GM19395 (cell line): ENCODE data around the gene ATP8A2.

Experiments used
- ATAC-seq: cut with Tn5 transposase; IDR thresholded peaks from one replicate; pipeline ENCODE4 v1.9.1; 2021; ENCODE audit warnings: mild to moderate bottlenecking, moderate library complexity; ENCODE audit not compliant: unreplicated experiment

Gene ATP8A2

DNA sequence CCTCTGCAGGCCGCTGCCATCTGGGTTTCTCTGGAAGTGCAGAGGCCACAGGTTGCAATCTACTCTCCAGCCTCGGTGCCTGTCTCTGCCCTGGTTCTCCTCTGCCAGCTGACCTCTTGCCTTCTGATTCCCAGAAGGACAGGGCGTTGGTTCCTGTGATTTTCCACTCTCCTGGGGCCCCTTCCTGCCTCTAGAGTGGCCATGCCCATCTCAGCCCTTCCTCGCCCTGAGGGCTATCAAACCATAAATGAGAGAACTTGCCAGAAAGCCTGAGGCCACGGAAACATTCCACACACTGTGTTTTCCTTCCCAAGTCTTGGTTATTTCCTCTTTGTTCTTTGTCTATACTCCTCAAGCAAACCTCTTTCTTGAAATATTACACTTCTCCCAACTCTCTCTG, 533.8 kb downstream of the ATP8A2 start:
- ATAC-seq, result no peak

GRCh38 chr13:25906191-25906661, 534.5 kb downstream of the ATP8A2 start:
- ATAC-seq, result no peak

GRCh38 chr13:25908366-25908765, 536.6 kb downstream of the ATP8A2 start:
- ATAC-seq, result no peak

- ATAC-seq, result no peak
Observed at GRCh38 chr13:25910243-25910642, 538.5 kb downstream of the ATP8A2 start.

- no peak for ATAC-seq
Observed at GRCh38 chr13:25910991-25911419, 539.2 kb downstream of the ATP8A2 start.

- ATAC-seq, result no peak
Observed at GRCh38 chr13:25912961-25913360, 541.2 kb downstream of the ATP8A2 start.

GRCh38 chr13:25915840-25916518, 544.2 kb downstream of the ATP8A2 start:
- no peak for ATAC-seq

DNA sequence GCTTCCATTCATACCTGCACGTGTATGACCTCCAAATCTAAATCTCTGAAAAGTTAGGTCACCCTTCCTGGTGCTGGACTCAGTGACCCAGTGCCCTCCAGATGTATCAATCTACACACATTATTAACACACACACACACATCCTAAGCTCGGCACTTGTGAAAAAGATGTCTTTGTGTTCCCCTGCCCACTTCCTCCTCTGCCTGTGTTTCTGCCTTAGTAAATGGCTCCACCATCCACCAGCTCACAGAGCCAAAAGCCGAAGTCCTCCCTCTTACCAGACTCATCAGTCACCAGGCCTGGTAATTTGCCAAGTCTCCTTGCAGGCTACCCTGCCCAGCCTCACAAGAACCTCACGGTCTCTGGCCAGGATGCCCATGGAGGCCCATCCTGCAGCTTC, 548.5 kb downstream of the ATP8A2 start:
- no peak for ATAC-seq

DNA sequence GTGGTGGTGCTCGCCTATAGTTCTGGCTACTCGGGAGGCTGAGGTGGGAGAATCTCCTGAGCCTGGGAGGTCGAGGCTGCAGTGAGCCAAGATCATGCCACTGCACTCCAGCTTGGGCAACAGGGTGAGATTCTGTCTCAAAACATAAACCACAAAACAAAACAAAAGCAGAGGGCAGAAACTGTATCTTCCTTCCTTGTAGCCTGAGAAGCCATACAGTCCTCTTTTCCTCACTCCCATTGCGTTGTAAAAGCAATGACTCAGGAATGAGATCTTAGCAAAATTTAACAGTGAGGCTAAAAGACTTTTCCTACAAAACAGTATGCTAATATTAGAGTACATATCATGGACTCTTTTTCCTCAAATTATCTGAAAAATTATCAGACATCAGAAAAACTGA, 549.2 kb downstream of the ATP8A2 start:
- no peak for ATAC-seq

DNA sequence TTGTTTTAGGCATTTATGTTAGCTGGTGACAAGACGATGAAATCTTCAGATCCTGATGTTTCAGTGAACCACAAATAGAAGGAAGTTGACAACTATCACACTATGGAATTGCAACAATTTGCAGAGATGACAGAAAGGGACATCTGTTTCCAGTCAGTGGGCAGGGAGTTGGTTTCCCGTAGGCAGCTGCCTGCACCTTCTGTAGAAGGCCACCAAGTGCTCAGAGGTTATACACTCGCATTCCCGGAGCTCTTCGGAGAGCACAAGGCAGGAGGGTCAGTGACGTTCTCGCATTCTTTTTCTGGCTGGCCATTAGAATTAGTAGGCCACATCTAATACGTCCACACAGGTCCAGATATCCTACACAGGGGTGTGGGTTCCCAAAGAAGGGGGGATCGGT, 550.6 kb downstream of the ATP8A2 start:
- ATAC-seq, result no peak

DNA sequence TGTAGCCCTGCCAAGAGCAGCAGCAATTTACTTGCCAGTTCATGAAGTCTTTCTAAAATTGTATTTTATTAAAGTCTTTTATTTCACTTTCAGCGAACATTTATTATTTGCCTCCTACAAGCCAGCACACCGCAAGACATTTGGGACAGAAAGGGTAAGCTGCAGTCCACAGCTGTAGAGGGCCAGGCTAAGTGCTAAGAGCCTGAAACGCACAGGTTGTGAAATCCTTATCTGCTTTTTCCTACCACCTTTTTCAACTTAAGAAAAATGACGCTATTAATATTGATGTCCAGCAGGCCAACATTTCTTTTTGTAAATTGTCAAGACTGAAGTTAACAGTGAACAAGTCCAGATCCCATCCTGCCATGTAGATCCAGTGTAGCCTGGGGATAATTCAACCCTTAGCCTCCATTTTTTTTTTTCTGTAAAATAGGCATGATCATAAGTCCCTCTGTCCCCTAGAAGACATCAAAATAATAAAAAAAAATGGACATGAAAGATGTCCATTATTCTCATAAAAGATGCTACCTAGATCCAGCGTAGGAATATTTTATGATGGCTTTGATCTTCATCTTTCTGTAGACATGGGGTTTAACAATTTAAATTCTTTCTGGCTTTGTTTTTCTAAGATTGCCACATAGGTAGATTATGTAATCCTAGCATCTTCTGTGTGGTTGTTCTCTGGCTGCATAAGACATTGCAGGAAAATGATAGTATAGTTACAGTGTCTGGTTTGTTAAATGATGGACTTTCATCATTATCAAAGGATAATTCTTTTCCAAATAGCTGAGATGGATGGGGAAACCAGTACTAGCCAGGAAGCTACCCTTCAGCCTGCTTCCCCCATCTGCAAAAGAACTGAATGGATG, 551.7 kb downstream of the ATP8A2 start:
- no peak for ATAC-seq

- no peak for ATAC-seq
Observed at GRCh38 chr13:25927363-25927762, 555.6 kb downstream of the ATP8A2 start.

DNA sequence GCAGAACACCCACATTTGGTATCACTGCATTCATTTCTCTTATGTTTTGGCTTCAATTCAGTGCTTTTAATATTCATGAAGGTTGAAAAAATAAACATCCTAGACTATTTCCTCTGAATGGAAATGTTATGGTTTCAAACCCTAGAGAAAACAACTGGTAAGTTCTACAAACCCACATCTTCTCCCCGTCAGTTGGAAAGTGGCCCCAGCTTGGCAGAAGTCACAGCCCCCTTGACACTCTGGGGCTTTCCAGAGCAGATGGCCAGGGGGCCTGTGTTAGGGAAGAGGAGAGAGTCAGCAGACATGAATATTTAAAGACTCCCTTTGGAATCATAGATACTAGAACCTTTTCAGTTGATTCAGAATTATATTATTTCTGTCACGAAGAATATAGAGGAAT, 556.2 kb downstream of the ATP8A2 start:
- ATAC-seq, result no peak

DNA sequence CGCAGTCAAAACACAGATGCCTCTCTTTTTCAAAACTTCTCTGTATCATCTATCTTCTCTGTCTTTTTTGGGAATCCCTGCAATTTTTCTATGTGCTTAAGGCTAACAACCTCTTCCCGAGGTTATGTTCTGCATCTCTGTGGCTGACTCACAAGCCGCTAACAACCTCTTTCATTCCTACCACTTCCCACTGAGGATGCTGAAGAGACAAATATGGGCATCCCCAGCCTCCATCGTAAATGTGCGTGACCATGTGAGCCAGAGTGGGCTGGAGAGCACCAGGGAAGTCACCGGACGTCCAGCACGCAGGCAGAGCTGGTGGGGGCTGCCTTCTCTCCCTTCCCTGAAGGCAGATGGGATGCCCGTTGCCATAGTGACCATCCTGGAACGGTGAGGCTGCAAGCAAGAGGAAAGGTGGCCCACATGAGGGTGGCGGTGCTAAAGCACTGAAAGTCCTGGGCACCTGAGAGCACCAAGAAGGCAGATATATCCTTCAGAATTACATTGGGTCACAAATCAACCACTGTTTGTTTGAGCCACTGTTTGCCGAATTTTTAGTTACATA, 557.2 kb downstream of the ATP8A2 start:
- ATAC-seq, result no peak

DNA sequence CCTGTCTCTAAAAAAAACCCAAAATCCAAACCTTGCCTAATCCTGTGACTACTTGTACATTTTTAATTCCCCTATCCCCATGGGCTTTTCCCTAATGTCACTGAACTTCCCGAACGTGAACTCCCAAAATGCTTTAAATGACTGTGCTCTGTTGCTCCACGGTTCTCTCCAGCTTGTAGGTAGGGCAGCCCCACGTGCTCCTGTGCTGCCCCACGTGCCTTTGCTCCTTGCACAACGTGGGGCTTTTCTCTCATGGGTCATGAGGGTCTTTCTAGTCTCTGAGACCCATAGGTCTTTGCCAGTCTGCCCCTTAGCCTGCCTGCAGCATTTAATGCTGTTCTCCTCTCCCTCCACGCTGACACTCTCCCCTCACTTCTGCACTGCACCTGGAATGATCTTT, 558.0 kb downstream of the ATP8A2 start:
- ATAC-seq, result no peak

- no peak for ATAC-seq
Observed at GRCh38 chr13:25930653-25931052, 558.9 kb downstream of the ATP8A2 start.

GRCh38 chr13:25932365-25932764, 560.6 kb downstream of the ATP8A2 start:
- no peak for ATAC-seq

GRCh38 chr13:25933520-25933919, 561.7 kb downstream of the ATP8A2 start:
- ATAC-seq, result no peak

DNA sequence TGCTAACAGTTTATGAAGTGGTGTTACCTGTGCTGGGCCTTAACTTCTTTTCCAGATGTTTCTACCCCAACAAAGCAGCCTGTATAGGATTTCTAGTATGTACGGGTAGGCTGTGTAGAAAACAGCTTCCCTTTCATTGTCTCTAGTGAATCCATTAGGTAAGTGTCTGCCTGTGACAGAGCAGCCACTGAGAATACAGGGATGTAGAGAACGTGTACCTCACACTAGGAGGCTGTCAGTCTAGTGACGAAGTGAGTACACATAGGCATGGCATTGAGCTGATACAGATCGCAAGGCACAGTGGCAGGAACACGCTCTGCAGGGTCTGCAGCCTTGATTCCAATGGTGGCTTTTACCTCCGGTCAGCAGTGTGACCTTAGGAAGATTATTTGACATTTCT, 562.4 kb downstream of the ATP8A2 start:
- ATAC-seq, result no peak

DNA sequence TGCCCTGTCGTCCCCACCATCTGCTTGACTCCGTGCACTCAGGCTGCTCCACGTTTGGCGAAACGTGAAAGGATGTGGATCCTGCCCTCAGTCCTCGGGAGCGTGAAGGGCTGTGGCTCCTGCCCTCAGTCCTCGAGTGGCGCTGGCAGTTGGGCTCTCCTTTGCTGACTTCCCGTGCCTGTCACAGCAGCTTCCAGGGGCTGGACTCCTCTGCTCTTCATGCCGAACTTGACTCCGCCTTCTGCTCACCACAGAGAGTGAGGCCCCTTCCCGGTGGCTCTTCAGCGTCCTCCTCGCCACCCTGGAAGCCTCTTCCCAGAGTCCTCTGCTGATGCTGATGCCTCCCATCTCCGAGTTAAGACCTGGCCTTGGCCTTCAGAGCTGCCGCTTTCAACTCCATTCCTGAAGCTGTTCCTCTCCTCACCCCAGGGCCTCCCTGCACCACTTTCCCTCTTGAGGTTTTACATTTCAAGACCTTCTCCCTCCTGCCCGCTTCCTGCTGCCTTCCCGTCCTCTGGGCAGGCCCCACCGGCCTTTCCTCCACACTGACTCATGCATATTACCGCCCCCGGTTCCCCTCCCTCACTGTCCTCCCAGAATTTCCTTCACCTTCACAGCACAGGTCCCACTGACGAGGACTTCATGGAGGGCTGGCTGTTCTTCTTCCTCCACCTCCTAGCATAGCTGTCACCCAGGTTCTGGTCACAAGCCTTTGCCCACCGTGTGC, 568.4 kb downstream of the ATP8A2 start:
- no peak for ATAC-seq

- no peak for ATAC-seq
Observed at GRCh38 chr13:25943081-25943480, 571.3 kb downstream of the ATP8A2 start.
